Mammary epithelial cell (primary cell): ENCODE data around the gene RXFP2.

Experiments
- EZH2 ChIP-seq: IDR thresholded peaks from 2 replicates; pipeline ENCODE4 v1.6.1; 2012; ENCODE audit warnings: low read length, inconsistent platforms, borderline replicate concordance
- TF ChIP-seq, protein P1 (sequence below), 2 donors: IDR thresholded peaks in 1 of 2; conservative IDR thresholded peaks in 1 of 2; 2 replicates each; pipeline ENCODE4 v1.5.1; 2011 to 2012; ENCODE audit warnings: inconsistent platforms in 2 of 2, low read length in 2 of 2, mild to moderate bottlenecking in 2 of 2, control low read depth in 1 of 2, low read depth in 1 of 2; ENCODE audit not compliant: insufficient read depth in 1 of 2; ENCODE audit errors: extremely low read depth in 1 of 2

DNA sequence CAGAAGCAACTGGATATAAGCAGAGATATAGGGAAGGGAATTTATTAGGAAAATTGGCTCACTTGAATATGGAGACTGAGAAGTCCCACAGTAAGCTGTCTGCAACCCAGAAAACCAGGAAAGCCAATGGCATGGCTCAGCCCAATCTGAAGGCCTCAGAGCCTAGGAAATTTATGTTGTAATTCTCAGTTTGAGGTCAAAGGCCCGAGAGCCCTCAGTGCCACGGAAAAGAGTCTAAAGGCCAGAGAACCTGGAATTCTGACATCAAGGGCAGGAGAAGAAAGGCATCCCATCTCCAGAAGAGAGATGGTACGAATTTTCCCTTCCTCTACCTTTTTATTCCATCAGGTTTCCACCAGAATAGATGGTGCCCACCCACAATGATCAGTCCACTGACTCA lies 20.1 kb upstream of the RXFP2 start:
- TF ChIP-seq, protein P1, sequence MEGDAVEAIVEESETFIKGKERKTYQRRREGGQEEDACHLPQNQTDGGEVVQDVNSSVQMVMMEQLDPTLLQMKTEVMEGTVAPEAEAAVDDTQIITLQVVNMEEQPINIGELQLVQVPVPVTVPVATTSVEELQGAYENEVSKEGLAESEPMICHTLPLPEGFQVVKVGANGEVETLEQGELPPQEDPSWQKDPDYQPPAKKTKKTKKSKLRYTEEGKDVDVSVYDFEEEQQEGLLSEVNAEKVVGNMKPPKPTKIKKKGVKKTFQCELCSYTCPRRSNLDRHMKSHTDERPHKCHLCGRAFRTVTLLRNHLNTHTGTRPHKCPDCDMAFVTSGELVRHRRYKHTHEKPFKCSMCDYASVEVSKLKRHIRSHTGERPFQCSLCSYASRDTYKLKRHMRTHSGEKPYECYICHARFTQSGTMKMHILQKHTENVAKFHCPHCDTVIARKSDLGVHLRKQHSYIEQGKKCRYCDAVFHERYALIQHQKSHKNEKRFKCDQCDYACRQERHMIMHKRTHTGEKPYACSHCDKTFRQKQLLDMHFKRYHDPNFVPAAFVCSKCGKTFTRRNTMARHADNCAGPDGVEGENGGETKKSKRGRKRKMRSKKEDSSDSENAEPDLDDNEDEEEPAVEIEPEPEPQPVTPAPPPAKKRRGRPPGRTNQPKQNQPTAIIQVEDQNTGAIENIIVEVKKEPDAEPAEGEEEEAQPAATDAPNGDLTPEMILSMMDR (conservative IDR thresholded peaks at IDR 0.05 in 1 of 2, IDR thresholded peaks at IDR 0.05 in 1 of 2; ENCODE audit: extremely low read depth in 1 of 2, insufficient read depth in 1 of 2, low read depth in 1 of 2, low read length in 2 of 2): no peak
- no peak for TF ChIP-seq EZH2
